Activated T-cell treated with anti-CD3 and anti-CD28 coated beads for 1 hour (primary cell): ENCODE results near the gene PARVA.

Experiments used
- DNase-seq: peaks from one replicate; pipeline ENCODE4 v3.0.0-alpha.2; 2020; ENCODE audit warnings: low read depth

Gene PARVA

DNA sequence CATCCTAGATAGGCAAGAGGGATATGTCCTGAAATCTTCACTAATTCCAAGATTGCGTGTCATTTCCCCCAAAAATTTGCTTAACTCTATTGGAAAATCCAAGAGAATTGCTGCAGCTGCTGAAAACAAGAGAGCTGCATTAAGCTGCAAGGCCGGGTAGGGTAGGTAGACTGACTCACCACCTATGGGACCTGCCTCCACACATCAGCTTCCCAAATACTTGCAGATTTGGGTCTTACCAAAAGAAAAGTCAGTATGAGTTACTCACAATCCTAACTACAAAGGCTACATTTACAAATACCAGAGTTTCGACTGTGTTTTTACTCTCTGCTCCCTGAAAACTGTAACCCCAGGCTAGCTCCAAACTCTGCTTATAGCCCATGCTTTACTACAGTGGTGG, 154.3 kb downstream of the PARVA start:
- no peak for DNase-seq

DNA sequence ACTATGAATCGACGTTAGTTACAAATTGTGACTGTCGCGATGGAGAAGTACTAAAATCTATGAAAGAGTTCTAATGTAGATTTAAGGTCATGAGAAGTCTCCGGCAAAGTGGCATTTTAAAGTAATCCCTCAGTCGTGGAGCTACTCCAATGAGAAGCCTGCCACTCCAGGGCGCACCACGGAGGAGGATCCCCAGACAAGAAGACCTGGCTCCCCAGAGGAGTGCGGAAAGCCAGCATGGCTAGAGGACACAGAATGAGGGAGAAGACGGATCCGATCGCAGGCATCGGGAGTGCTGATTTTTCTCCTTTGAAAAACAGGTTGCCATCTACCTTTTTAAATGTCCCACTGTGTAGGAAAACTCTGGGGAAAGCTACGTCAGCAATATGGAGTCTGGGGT, 155.2 kb downstream of the PARVA start:
- DNase-seq, result no peak

DNA sequence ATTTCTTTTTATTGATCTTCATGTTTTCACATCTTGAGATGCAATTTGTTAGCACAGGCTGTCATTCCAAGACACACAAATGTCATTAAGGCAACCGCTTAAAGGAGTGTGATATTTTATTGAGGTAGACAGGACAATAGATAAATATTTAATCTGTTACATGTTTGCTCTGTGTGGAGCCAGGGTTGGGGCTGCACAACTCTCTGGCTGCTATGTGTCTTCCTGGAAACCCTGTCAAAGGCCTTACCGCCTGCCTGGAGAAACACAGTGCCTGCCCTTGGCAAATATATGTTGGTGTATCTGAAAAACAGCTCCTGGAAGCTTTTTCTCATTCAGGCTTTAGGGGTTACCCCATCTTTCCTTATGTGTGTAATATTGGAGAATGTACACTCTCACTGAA, 157.2 kb downstream of the PARVA start:
- DNase-seq, result no peak

DNA sequence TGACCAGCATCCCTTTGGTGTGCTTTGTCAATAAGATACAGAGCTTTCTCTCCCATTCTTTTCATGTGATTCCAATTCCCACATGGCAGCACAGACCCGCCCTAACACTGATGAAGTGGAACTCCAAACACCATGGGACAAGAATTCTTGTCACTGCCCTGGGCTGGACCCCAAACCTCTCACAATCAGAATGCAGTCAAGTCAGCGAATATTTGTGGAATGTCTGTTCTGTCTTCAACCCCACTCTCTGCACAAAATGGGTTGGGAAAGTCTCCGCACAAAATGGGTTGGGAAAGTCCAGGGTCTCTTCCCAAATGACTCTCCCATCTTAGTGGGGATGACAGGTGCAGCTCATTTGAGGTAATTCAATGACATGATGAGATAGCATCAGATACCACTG, 157.9 kb downstream of the PARVA start:
- no peak for DNase-seq

DNA sequence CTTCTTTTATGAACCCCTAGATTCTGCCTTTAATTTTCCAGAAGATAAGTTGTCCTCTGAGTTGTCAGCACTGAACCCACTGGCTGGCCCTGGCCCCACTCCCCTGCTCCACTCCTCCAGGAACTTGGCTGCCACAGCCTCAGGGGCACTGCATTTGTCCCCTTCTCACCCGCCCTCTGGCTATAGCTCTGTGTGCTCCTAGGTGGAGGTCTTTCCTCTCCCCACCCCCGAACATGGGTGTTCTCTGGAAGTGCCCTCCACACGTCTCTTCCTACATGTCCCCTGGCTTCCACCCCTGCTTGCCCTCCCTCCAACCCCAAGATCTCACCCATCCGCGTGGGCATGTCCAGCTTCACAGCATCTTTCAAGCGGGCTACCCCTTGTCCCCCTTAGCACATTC, 159.2 kb downstream of the PARVA start:
- DNase-seq, result no peak

DNA sequence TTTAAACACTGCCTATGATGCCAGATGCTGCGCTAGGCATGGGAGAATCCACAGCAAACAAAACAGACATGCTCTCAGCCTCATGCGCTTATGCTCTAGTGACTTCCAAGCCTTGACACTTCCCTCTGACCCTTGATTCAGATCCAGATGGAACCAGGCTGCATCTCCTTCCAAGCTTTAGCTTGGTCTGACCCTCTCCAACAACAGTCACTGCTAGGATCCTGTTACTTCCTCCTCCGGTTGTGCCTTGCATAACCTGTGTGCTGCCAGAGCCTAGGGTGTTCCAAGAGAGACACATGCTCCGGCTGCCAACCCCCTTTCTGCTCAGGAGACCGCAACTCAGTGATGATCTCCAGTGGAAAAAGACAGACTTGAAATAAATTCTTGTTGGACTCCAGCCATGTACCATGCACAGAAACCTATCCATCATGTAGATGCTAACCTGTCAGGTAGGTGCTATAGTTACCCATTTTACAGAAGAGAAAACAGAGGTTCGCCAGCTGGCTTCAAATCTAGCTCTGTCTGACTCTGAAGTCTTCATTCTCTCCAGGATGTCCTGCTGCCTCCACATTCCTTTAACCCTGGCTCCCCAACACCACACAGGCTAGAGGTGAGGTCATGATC, 160.5 kb downstream of the PARVA start:
- DNase-seq, result no peak

DNA sequence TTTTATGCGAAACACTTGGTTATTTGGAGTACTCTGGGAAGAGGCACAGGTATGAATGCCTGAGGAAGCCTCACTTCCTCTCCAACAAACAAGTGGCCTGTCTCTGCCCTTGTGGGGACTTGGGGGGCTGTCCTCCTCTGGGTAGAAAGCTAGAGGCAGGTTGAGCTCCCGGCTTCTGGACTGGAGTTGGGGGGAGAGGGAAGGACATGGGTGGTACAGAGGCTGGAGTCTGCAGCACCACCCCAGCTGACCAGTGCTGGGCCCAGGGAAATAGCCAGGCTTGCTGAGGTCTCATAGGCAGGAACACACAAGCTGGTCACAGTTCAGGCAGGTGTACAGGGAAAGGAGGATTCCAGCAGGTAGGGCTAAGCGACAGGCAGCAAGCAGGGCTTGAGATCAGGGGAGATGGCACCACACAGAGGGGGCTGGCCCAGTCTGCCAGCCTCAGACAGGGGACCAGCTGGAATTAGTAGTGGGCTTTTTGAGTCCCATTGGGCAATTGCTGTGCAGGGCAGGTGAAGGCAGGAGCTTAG, 161.6 kb downstream of the PARVA start:
- DNase-seq, result no peak

DNA sequence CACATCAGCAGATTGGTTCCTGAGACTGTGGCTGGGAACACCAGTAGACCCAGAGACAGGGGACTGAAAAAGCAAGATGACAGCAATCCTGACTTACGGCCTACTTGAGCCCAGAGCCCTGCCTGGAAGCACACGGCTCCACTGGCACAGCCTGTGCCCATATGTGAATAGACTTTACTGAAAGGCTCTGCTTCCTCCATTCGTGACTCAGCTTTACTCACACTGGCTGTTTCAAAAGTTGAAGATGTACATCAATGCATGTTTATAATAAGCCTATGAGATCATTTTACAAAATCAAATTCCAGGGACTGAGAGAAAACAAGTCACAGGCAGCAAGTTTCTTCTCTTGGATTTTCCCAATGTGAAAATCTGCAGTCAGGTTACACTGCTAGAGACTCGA, 162.2 kb downstream of the PARVA start:
- no peak for DNase-seq

DNA sequence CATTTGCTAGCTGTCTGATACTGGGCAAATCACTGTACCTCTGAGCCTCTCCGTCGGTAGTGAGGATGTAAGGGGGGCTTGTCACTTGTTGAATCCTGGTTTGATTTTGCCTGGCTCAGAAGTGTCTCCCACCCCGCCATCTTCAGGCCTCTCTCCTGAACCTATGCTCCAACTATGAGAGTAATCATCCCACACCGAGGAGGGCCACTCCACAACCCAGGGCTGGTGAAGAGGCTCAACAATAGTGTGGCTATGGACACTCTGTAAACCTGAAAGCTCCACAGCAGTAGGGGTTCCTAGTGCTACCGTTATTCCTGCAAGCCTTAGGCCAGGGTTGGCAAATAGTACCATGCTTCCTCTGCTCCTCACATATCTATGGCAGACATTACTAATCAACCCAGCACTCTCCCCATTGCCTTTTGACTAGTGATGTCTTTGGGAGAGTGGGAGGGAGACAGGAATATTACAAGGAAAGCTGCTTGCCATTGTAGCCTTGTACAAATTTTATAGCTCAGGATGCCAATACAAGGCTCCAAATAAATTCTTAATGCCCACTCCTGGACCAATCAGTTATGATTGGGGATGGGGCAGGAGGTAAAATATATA, 162.8 kb downstream of the PARVA start:
- DNase-seq, result no peak

DNA sequence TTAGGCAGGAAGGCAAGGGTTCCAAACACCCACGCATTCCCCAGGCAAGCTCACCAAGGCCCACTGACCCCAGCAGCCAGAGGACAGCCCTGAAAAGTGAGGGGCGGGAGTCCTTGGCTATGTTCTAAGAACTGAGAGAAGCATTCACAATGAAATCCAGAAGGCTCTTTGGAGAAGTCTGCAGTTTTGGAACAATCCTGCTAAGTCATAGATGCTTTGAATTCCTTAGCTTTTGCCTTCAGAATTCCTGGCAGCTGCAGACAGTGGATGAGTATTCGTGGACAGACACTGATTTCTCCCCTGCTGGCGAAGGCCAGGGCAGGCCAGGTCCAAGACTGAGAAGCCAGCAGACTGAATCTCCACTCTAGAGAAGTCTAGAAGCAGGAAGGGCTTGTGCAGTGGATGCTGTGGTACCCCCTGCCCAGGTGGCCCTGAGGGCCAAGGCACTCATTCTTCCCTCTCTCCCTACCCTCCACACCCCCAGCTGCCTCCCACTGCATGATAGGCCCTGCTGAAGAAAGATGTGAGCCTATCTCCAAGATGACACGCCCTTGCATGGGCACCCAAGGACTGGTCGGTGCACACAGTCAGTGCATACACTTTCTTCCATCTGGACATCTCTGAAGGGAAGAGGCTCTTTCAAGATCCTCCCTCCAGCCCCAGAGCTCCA, 163.7 kb downstream of the PARVA start:
- DNase-seq, result no peak

DNA sequence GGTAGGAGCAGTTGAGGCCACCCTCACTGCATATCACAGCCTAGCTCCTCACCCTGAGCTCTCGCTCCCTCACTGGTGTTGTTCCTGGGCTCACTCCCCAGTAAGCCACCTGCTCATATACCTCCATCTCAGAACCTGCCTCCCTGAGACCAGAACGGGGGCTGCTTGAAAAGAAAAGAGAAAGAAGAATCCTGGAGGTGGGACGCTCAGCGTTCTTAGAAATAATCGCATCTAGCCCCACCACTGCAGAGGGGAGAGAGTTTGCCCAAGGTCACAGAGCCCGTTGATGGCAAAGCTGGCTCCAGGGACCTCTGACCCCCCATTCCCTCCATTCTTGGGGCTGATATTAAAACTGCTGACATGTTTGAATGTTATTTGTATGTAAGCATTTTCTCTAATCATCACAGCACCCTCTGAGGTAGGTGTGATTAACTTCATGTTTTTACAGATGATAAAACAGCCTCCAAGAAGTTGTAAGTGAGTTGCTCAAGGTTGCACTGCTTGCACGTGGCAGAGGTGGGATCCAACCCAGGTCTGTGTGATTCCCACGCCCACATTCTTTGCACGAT, 164.3 kb downstream of the PARVA start:
- DNase-seq, result no peak

DNA sequence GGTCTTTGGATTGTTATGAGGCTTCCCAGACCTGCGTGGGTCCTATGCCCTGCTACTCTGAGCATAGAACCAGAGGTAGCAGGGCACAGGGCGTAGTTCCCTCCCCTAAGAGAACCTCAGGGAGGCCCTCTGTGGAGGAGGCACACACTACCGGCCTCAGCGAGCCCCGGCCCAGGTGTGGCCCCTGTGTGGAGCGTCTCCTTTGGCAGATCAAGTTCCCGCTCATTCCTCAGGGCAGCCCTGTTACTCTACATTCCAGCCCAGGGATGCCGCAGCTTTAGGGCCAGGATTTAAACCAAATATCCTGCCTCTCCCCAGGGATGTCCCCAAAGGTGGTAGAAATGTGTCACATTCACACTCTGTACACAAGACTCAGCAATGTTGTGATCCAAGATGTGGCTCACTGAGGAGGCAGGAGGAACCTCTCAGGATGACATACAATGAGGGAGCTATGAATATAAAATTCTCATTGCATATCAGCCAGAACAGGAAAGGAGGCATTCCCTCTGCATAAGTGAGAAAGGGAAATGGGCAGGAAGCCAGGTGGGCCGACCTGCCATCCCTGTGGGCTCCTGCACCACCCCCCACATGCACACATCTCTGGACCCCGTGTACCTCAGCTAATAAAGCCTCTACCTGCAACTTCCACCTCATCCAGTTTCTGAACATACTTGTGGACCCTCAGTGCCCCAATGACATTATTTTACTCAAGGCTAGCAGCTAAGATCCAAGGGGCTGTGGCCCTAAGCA, 165.0 kb downstream of the PARVA start:
- no peak for DNase-seq

DNA sequence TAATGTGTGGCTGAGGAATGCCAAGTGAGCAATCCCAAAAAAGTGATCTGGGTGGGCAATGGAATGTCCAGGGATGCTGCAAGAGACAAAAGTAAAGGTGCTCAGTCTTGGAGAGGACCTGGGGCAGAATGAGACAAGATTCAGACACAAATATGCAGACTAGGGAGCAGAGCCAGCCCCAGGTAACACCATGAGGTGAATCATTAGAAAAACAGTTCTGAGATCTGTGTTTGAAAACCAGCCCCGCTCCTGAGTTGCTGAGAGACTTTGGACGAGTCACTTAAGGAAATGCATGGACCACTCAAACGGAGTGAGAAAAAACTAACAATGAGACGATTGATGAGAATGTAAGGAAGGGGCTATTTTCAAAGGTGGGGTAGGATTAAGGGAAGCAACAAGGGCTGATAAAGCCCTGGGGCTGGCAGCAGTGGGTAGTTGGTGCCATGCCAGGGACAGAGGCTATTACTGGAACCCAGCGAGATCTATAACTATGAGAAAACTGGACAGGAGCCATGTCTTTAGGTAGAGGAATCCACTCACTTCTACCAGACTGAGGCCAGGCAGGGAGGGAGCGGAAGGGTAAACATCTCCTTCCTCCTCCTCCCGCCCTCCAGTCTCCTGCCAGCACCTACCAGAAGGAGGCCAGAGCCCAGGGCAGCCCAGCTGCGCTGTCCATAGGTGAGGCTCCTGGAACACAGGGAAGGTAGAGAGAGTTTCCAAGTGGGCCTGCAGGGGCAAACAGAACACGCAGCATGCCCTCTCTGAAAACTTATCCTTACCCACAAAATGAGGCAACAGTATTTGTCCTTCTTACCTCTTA, 166.4 kb downstream of the PARVA start:
- DNase-seq, result no peak

DNA sequence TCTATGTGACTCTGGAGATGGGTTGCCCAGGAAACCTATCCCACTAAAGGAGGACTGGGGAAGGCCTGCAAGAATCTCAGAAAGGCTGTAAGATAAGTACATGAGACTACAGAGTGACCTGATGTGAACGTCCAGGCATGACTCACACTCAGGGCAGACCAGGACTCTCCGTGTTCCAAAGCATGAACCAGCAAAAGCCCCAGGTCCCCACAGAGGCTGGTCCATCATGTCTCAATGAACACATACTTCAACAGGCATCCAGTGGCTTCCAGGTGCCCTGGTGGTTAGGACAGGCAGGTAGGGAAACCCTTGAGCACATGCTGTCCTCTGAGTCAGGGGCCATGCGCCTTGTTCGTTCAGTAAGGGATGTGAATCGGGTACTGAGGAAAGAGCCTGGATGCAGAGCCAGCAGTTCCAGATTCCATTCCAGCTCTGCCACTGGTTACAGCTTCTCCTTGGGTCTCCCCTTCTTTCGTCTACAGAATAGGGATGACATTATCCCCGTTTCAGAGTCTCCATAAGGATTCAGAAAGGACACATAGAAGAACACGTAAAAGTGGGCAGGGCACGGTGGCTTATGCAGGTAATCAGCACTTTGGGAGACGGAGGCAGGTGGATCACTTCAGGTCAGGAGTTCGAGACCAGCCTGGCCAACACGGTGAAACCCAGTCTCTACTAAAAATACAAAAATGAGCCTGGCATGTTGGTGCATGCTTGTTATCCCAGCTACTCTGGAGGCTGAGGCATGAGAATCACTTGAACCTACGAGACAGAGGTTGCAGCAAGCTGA, 167.8 kb downstream of the PARVA start:
- DNase-seq, result no peak

DNA sequence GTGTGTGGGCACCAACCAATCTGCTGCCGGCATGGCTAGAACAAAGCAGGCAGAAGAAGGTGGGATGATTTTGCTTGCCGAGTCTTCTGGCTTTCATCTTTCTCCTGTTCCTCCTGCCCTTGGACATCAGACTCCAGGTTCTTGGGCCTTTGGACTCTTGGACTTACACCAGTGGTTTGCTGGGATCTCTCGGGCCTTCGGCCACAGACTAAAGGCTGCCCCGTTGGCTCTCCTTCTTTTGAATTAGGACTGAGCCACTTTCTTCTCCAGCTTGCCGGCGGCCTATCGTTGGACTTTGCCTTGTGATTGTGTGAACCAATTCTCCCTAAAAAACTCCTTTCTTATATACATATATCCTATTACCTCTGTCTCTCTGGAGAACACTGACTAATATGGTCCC, 168.8 kb downstream of the PARVA start:
- no peak for DNase-seq

DNA sequence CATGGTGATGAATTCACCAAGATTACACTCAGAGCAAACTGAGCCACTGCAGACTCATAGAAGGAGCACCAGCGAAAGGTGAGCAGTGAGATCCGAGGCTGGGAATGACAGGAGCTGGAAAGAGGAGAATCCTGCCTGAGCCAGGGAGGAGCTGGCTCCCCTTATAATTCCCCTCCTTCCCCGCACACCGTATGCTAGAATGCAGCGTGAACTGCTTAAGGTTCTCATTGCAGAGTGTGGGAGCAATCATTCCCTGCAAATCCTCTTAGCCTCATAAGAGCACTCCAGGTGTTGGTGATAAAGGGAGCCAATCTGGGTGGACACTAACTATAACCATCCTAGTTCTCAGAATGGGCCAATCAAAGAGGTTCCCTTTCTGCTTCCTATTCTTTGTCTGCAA, 169.3 kb downstream of the PARVA start:
- no peak for DNase-seq

DNA sequence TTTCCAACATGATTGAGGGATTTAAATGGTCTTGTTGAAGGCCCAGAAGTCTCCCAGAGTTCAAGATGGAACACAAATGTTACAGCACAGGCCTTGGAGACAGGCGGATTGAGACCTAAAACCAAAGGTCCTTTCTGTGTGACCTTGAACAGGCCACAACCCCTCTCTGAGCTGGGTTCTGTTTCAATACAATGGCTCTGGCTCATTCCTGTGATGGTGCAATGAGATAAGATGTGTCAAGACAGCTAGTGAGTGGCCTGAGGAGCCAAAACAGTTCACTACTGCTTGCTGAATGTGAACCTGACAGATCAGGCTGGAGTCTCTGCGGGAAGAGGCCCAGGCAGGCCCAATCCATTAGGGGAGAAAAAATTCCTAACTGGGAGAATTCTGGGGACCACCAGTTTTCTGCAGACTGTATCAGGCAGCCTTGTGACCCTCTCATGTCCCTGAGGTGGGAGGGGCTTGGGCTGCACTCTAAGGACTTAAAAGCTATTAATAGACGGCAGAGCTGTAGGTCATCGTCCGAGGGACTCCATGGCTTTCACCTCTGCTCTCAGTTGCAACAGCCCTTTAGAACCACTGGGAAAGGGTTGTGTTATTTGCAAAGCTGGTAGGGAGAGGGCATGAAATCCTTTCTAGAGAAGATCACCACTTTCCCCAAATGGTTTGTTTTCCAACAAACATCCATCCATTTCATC, 170.7 kb downstream of the PARVA start:
- DNase-seq, result no peak

DNA sequence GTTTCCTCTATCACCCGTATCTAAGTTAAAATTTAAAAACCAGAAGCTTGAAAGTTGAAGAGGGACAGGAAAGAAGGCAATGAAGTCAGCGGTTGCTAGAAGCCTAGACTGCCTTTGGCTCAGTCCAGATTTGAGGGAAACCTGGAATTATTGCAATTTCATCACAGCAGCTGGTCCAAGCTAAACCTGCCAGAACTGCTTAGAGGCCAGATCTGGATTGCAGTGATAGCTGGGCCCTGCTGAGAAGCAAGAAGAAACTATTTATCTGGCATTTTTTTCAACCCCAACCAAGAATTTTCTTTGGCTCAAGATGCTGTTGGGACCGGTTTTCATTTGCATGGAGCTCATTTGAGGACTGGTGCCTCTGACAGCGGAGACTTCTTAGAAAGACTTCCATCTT, 175.3 kb downstream of the PARVA start:
- DNase-seq, result no peak

DNA sequence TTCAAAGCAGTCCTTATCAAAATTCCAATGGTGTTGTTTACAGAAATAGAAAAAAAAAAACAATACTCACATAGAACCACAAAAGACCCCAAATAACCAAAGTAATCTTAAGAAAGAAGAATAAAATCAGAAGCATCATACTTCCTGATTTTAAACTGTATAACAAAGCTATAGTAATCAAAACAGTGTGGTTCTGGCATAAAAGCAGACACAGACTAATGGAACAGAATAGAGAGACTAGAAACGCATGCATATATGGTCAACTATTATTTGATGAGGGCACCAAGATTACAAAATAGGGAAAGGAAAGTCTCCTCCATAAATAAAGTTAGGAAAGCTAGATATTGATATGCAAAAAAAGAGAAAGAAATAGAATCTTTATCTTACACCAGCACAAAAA, 176.8 kb downstream of the PARVA start:
- DNase-seq, result no peak

DNA sequence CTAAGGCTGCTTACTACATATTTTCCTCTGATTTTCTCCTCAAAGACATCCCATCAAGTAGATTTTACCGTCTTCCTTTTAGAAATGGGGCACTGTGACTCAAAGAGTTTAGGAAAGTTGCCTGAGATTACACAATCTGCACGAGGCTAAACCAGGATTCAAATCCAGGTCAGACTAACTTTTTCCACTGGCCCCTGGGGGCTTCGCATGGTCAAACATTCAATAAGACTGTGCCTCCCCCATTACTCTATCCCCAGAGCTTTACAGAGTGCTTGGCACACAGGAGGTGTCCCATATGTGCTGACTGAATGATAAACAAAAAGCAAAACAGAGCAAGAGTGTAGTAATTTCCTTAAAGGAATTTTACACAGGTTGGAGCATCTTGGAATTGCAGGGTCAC, 178.8 kb downstream of the PARVA start:
- no peak for DNase-seq
